C4-2B (cell line): ENCODE data around the gene ARHGEF28.

Experiments used
- H3K27ac ChIP-seq: fragments of 450-650 bp; 2 replicates; pipeline ENCODE4 v1.5.1; 2017
- CTCF ChIP-seq: fragments of 450-650 bp; conservative IDR thresholded peaks from 2 replicates; pipeline ENCODE4 v1.5.1; 2017; ENCODE audit warnings: mild to moderate bottlenecking
- ZFX ChIP-seq: fragments of 450-650 bp; IDR thresholded peaks from 2 replicates; pipeline ENCODE4 v1.6.1; 2017

Gene ARHGEF28

GRCh38 chr5:73816656-73817420 is 190.8 kb downstream of the ARHGEF28 start:
- no peak overlapping the region for H3K27ac ChIP-seq
- TF ChIP-seq ZFX: no peak
- no peak for TF ChIP-seq CTCF

DNA sequence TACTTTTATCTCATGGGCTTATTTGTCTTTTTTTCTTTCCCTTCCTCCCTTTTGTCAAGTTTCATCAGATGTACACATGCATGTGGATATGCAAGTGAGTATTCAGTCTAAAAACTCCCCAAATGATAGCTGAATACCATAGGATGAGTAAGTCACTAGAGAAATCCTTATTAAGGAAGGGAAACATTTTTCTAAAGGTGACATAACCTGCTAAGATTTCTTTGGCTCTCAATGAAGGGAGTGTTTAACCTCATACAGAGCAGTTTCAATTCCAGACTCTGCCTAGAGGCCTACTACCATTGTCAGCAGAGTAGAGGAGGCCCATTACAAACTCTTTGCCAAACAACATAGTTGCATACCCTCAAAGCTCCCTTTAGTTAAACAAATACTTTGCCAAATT is 192.4 kb downstream of the ARHGEF28 start:
- no peak overlapping the region for H3K27ac ChIP-seq
- no peak for TF ChIP-seq ZFX
- no peak for TF ChIP-seq CTCF

- no peak for TF ChIP-seq ZFX
- no peak for TF ChIP-seq CTCF
- H3K27ac ChIP-seq: no peak overlapping the region
Measured at GRCh38 chr5:73820326-73820725, 194.3 kb downstream of the ARHGEF28 start.

- no peak overlapping the region for H3K27ac ChIP-seq
- TF ChIP-seq ZFX: no peak
- TF ChIP-seq CTCF: no peak
Measured at GRCh38 chr5:73821003-73821402, 195.0 kb downstream of the ARHGEF28 start.

DNA sequence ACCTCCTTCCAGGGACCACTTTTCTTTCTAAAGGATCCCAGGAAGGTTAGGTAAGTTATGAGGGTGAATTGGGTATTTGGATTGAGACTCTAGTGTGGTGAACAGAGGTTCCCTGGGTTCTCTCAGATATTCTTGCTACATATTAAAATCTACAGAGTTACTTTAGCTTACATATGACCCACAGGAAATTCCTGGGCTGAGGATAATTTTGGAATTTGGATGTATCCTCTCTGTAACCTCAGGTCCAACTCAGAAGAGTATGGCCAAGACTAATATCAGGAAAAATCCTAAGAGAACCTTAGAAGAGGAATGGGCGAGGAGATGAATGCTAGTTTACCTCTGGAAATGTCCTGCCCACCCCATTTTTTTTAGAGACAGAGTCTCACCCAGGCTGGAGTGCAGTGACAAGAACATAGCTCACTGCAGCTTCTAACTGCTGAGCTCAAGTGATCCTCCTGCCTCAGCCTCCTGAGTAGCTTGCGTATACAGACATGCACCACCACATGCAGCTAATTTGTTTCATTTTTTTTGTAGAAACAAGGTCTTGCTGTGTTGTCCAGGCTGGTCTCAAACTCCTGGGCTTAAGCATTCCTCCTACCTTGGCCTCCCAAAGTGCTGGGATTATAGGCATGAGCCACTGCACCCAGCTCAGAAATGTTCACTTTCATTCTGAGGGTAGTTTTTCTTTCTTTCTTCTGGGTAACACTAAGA is 196.4 kb downstream of the ARHGEF28 start:
- TF ChIP-seq CTCF (no peak), ZFX (no peak)

DNA sequence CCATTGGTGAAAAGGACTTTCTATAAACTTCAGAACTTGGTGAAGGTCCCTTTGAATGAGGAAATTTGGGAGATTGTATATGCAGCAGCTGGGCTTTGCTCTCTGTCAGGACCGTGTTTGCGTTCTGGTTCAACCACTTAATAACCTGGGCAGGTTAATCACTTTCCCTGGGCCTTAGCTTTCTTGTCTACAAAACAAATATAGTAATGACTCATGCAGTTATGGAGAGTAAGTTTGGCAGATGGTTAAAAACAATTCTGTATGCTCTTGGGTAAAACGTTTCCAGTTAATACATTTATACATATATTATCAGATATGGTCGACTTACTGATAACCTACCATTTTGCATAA is 197.0 kb downstream of the ARHGEF28 start:
- peak overlapping the region; percentile 15; the same call in 1 of the 2 replicates for H3K27ac ChIP-seq
- TF ChIP-seq CTCF: no peak
- no peak for TF ChIP-seq ZFX

More for the DNA sequence above, 196.4 kb downstream of the ARHGEF28 start:
- H3K27ac ChIP-seq: peak overlapping the region; percentile 15; the same call in 1 of the 2 replicates

GRCh38 chr5:73823508-73823925 is 197.5 kb downstream of the ARHGEF28 start:
- no peak overlapping the region for H3K27ac ChIP-seq
- TF ChIP-seq CTCF (no peak), ZFX (no peak)
